GM19025 (cell line): Measurements from ENCODE around the gene BTG2.
"Not testable (repeated sequence)": the region's sequence is repeated elsewhere in the genome, so short reads cannot be mapped to it uniquely, and the experiment has no call there.

Experiments
- ATAC-seq: cut with Tn5 transposase; IDR thresholded peaks from one replicate; pipeline ENCODE4 v1.9.1; 2021; ENCODE audit warnings: mild to moderate bottlenecking, low read depth, moderate library complexity; ENCODE audit not compliant: unreplicated experiment

The BTG2 gene

GRCh38 chr1:203304919-203305808 lies at the start of gene BTG2:
BTG2 (plus strand) TSS chr1:203305519; CDS start chr1:203305607, 88 bp downstream.
- ATAC-seq, result peak; percentile 80

GRCh38 chr1:203256636-203257035 lies 48.7 kb upstream of the BTG2 start:
- not testable (repeated sequence) for ATAC-seq

- no peak for ATAC-seq
Observed at GRCh38 chr1:203263496-203263895, 41.8 kb upstream of the BTG2 start.

GRCh38 chr1:203264052-203264501 lies 41.2 kb upstream of the BTG2 start:
- no peak for ATAC-seq

DNA sequence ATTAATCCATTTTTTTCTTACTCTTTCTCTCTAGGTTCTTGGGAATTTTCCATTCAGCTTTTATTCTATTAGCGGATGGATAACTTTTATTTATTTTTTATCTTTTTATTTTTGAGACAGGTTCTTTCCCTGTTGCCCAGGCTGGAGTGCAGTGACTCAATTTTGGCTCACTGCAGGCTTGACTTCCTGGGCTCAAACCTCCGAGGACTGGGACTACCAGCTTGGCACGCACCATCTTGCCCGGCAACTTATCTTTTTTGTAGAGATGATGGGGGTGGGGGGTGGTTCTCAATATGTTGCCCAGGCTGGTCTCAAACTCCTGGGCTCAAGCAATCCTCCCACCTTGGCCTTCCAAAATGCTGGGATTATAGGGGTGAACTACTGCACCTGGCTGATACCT lies 39.8 kb upstream of the BTG2 start:
- no peak for ATAC-seq

DNA sequence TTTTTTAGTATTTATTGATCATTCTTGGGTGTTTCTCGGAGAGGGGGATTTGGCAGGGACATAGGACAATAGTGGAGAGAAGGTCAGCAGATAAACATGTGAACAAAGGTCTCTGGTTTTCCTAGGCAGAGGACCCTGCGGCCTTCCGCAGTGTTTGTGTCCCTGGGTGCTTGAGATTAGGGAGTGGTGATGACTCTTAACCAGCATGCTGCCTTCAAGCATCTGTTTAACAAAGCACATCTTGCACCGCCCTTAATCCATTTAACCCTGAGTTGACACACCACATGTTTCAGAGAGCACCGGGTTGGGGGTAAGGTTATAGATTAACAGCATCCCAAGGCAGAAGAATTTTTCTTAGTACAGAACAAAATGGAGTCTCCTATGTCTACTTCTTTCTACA lies 39.2 kb upstream of the BTG2 start:
- not testable (repeated sequence) for ATAC-seq

GRCh38 chr1:203267347-203267846 lies 37.9 kb upstream of the BTG2 start:
- peak; percentile 47 for ATAC-seq

- no peak for ATAC-seq
Observed at GRCh38 chr1:203267912-203268311, 37.4 kb upstream of the BTG2 start.

DNA sequence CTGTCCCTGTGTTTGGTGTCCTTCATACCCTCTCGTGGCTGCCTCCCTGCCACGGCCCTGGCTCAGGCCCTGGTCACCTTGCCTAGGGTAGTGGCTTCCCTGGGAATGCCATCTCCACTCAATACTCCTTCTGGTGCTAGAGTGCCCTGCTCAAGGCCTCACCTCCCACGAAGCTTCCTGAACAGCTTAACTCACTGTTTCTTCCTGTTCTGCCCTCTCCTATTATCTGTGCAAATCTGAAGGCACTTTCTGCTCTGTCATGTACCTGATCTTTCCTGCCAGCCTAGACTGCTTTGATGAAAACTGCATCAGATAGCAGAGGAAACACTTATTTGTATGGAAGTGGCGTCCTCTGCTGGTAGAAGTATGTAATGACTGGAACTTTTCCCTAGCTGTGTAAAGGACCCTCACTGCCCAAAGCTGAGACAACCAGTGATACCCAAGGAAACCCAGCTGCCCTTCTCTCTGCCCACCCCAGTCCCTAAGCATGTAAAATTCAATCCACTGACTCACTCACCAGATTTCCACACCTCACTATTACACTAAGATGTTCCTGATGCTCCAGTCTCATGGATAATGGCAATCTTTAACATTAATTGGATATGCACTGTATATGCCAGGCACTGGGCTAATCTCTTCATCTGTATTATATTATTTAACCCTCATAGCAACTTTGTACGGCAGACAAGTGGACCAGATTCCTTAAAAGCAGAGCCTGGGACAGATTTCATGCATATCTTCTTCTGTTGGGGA lies 36.2 kb upstream of the BTG2 start:
- ATAC-seq, result no peak

- no peak for ATAC-seq
Observed at GRCh38 chr1:203269654-203270020, 35.7 kb upstream of the BTG2 start.

- no peak for ATAC-seq
Observed at GRCh38 chr1:203270448-203270847, 34.9 kb upstream of the BTG2 start.

GRCh38 chr1:203271018-203271743 lies 34.1 kb upstream of the BTG2 start:
- no peak for ATAC-seq

DNA sequence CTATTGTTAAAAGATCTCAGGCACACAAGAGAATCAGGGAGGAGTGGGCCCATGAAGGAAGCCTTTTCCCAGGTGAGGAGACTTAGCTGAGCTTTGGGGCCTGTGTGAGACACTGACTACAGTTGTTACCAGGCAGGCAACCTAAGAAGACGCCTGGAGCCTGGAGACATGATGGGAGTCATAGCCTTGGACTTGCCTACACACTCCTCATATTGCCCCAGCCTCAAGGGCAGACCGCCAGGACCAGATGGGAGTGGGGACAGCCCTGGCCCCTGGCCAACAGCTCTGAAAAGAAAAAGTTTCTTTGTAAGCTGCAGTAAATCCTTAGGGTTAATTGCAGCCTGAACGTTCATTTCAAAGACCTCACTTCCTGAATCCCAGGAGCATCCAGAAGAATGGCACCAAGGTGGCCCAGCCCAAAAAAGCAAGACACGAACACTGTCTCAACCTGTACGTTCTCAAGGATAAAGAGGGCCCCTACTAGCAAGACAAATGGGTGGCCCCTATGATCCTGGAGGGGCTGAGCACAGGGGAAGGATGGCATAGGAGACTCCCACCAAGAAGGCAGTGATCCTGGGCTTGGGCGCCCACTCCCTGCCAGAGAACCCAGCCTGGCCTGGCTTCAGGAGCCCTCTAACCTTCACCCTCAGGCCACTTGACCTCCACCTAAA lies 33.2 kb upstream of the BTG2 start:
- no peak for ATAC-seq

DNA sequence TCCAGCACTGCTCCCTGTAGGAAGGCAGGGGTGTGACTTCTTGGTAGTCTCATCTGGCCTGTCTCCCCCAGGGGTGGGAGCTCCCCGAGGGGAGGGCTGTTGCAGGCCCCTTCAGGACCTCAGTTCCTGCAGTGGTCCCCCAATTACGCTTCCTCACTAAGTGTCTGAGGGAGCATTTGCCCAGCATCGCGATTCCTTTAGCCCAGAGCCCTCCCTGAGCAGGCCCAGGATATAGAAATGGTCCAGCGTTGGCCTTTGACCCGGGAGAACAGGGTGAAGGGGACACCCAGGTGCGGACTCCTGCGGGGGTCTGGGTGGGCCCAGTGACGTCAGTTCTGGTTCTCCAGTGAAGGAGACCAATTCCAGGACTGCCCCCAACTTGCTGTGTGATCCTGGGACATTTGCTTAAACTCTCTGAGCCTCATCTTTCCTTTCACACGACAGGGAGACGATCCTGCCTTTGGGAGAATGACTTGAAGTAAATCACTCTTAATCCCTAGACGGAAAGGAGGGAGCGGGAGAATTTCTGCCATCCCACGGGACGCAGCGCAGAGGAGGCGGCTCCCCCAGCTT lies 32.6 kb upstream of the BTG2 start:
- ATAC-seq, result no peak

DNA sequence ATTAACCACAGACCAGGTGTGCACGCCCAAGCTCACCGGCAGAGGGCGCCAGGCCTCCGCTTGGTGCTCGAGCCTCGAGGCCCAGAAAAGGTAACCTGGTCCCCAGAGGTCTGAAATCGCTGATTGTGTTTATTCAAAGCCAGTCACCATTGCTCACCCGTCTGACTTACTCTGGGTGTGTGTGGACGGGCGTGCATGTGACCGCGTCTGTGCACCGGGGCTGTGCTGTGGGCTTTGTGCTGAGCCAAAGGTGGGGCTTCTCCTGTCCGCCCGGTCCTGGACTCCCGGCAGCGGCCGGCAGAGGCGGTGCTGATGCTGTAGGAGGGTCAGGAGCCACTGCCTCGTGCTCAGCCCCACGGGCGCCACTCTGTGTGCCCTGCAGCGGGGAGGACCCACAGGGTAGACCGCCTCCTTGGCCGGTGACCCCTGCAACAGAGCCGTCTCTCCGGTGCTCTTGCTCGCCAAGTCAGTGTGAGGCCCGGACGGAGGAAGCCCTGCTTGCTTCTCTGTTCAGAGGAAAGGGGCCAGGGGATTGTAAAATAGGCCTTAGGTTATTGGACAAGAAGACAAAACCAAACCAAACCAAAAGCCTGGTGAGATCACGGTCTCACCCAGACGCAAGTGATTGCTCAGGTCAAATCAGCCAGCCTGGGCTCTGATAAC lies 32.0 kb upstream of the BTG2 start:
- peak; percentile 58 for ATAC-seq

GRCh38 chr1:203273869-203274602 lies 31.3 kb upstream of the BTG2 start:
- ATAC-seq, result no peak

- no peak for ATAC-seq
Observed at GRCh38 chr1:203274603-203275381, 30.5 kb upstream of the BTG2 start.
